ENCODE data around the gene OTUD5.

The OTUD5 gene

DNA sequence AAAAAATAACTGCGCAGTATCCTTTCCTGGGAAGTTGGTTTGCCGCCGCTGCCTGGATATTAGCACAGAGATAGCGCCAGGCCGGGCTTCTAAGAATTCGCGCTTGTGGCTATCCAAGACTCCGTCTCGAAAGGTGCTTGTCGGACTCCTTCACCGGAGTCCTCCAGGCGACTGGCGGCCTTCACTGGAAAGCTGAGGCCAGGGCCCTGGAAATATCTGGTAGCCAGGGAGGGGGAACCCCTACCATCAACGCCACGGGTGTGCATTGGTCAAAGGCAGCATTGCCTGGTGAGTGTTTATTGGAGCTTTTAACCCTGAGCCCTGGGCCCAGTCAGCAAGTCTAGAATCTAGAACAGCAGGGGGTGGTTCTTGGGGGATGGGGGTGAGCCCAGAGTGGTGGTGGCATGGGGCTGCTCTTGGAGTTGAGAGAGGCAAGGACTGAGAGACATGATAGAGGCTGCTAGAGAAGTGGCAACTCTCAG, 38.0 kb downstream of the OTUD5 start:
- peak overlapping the region; percentile 58 for H3K4me3 ChIP-seq (ENCODE audit: low read depth, low read length)
- in situ Hi-C loops (cut with HindIII; ENCODE audit: low sequenced_read_pairs), result no loop called here
- no peak for DNase-seq (ENCODE audit: low read depth)
- TF ChIP-seq, protein P1, sequence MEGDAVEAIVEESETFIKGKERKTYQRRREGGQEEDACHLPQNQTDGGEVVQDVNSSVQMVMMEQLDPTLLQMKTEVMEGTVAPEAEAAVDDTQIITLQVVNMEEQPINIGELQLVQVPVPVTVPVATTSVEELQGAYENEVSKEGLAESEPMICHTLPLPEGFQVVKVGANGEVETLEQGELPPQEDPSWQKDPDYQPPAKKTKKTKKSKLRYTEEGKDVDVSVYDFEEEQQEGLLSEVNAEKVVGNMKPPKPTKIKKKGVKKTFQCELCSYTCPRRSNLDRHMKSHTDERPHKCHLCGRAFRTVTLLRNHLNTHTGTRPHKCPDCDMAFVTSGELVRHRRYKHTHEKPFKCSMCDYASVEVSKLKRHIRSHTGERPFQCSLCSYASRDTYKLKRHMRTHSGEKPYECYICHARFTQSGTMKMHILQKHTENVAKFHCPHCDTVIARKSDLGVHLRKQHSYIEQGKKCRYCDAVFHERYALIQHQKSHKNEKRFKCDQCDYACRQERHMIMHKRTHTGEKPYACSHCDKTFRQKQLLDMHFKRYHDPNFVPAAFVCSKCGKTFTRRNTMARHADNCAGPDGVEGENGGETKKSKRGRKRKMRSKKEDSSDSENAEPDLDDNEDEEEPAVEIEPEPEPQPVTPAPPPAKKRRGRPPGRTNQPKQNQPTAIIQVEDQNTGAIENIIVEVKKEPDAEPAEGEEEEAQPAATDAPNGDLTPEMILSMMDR (IDR thresholded peaks at IDR 0.05; ENCODE audit: low read depth, low read length, missing control alignments), result no peak

- peak within 1 kb of the TSS; percentile 58 for H3K4me3 ChIP-seq (ENCODE audit: low read depth, low read length)
- TF ChIP-seq, protein P1 (IDR thresholded peaks at IDR 0.05; ENCODE audit: low read depth, low read length, missing control alignments), result no peak
- in situ Hi-C loops (cut with HindIII; ENCODE audit: low sequenced_read_pairs), result no loop called here
- peak; percentile 60 for DNase-seq (ENCODE audit: low read depth)
Observed at GRCh38 chrX:48918643-48919340, 38.6 kb downstream of the OTUD5 start, which contains the start of gene PIM2. PIM2 (minus strand) TSS chrX:48919024; CDS start chrX:48918834, 190 bp downstream.

DNA sequence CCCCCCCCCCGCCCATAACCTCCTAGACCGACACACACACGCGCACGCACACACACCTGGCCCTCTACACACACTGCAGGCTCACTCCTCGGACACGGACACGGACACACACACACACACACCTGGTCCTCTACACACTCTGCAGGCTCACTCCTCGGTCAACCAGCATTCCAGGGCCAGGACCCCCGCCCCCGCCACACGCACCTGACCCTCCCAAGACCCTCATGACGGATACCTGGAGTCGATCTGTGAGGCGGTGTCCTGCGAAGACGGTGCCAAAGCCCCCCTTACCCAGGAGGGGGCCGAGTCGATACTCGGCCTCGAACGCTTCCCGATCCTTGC, 39.1 kb downstream of the OTUD5 start:
- DNase-seq (ENCODE audit: low read depth), result no peak
- peak overlapping the region; percentile 58 for H3K4me3 ChIP-seq (ENCODE audit: low read depth, low read length)
- in situ Hi-C loops (cut with HindIII; ENCODE audit: low sequenced_read_pairs), result no loop called here
- TF ChIP-seq, protein P1 (IDR thresholded peaks at IDR 0.05; ENCODE audit: low read depth, low read length, missing control alignments), result no peak

- in situ Hi-C loops (cut with HindIII; ENCODE audit: low sequenced_read_pairs), result no loop called here
- DNase-seq (ENCODE audit: low read depth), result peak; percentile 65
- TF ChIP-seq, protein P1 (IDR thresholded peaks at IDR 0.05; ENCODE audit: low read depth, low read length, missing control alignments), result peak; percentile 91
- peak overlapping the region; percentile 58 for H3K4me3 ChIP-seq (ENCODE audit: low read depth, low read length)
Observed at GRCh38 chrX:48917139-48918001, 40.0 kb downstream of the OTUD5 start.

- no peak overlapping the region for H3K4me3 ChIP-seq (ENCODE audit: low read depth, low read length)
- in situ Hi-C loops (cut with HindIII; ENCODE audit: low sequenced_read_pairs), result no loop called here
- TF ChIP-seq, protein P1 (IDR thresholded peaks at IDR 0.05; ENCODE audit: low read depth, low read length, missing control alignments), result no peak
- DNase-seq (ENCODE audit: low read depth), result no peak
Observed at GRCh38 chrX:48914593-48915493, 42.6 kb downstream of the OTUD5 start.
